22Rv1 (cell line): ENCODE results near the gene CCDC185.

ENCODE experiments used
- ZFX ChIP-seq: fragments of 450-650 bp; IDR thresholded peaks from 2 replicates; pipeline ENCODE4 v1.6.1; 2017; ENCODE audit warnings: antibody characterized with exemption, borderline replicate concordance
- TF ChIP-seq, protein P1 (sequence below): fragments of 450-650 bp; IDR thresholded peaks from 2 replicates; pipeline ENCODE4 v1.5.1; 2017; ENCODE audit warnings: mild to moderate bottlenecking

- TF ChIP-seq, protein P1, sequence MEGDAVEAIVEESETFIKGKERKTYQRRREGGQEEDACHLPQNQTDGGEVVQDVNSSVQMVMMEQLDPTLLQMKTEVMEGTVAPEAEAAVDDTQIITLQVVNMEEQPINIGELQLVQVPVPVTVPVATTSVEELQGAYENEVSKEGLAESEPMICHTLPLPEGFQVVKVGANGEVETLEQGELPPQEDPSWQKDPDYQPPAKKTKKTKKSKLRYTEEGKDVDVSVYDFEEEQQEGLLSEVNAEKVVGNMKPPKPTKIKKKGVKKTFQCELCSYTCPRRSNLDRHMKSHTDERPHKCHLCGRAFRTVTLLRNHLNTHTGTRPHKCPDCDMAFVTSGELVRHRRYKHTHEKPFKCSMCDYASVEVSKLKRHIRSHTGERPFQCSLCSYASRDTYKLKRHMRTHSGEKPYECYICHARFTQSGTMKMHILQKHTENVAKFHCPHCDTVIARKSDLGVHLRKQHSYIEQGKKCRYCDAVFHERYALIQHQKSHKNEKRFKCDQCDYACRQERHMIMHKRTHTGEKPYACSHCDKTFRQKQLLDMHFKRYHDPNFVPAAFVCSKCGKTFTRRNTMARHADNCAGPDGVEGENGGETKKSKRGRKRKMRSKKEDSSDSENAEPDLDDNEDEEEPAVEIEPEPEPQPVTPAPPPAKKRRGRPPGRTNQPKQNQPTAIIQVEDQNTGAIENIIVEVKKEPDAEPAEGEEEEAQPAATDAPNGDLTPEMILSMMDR = no peak
- no peak for TF ChIP-seq ZFX
Observed at GRCh38 chr1:223443397-223443796, 50.2 kb downstream of the CCDC185 start.
